Stomach (tissue), 4 donors: Measurements from ENCODE around the gene ST6GALNAC3.

Experiments used
- POLR2A ChIP-seq, 4 donors: fragments of 450-650 bp; IDR thresholded peaks; one replicate each; pipeline ENCODE4 v1.6.1; 2016; ENCODE audit warnings: antibody characterized with exemption in 4 of 4, control low read depth in 2 of 4, mild to moderate bottlenecking in 1 of 4, moderate library complexity in 1 of 4
- TF ChIP-seq, protein P1 (sequence below), 7 experiments: fragments of 450-650 bp in 4 of 7; fragments of 200-600 bp in 3 of 7; sonication (generic) in 3 of 7; IDR thresholded peaks; one replicate each; pipeline ENCODE4 v1.5.1; 2016 to 2019; ENCODE audit warnings: antibody characterized with exemption in 7 of 7, control low read depth in 2 of 7, mild to moderate bottlenecking in 1 of 7

DNA sequence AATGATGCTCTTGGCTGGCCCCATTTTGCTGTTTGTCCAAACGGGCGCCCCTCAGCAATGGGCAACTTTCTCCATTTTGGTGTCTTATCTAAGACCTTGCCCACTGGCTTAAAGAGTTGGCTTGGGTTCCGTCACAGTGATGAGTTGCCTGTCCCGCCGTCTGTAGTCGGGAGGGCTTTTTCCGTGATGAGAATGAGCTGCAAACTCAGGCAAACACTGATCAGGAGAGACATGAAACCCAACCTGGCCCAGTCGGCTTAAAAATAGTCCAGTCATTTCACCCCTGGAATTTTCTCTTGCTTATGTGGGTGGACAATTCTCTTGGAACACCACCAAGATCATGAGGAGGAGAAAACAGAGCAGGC is 79.3 kb downstream of the ST6GALNAC3 start:
- TF ChIP-seq, protein P1, sequence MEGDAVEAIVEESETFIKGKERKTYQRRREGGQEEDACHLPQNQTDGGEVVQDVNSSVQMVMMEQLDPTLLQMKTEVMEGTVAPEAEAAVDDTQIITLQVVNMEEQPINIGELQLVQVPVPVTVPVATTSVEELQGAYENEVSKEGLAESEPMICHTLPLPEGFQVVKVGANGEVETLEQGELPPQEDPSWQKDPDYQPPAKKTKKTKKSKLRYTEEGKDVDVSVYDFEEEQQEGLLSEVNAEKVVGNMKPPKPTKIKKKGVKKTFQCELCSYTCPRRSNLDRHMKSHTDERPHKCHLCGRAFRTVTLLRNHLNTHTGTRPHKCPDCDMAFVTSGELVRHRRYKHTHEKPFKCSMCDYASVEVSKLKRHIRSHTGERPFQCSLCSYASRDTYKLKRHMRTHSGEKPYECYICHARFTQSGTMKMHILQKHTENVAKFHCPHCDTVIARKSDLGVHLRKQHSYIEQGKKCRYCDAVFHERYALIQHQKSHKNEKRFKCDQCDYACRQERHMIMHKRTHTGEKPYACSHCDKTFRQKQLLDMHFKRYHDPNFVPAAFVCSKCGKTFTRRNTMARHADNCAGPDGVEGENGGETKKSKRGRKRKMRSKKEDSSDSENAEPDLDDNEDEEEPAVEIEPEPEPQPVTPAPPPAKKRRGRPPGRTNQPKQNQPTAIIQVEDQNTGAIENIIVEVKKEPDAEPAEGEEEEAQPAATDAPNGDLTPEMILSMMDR (IDR thresholded peaks at IDR 0.05): no peak
- TF ChIP-seq POLR2A (IDR thresholded peaks at IDR 0.05): no peak
